Superior temporal gyrus (tissue), 1 donor: ENCODE results near the gene ZFHX3.
A peak's percentile ranks its signal among the peaks of the same experiment; 100 is the strongest.

ENCODE experiments used
- DNase-seq: peaks from one replicate; pipeline ENCODE4 v3.0.0-alpha.2; 2016; ENCODE audit errors: extremely low spot score

Gene ZFHX3

GRCh38 chr16:72852421-72852820 is 195.5 kb downstream of the ZFHX3 start:
- DNase-seq: no peak

DNA sequence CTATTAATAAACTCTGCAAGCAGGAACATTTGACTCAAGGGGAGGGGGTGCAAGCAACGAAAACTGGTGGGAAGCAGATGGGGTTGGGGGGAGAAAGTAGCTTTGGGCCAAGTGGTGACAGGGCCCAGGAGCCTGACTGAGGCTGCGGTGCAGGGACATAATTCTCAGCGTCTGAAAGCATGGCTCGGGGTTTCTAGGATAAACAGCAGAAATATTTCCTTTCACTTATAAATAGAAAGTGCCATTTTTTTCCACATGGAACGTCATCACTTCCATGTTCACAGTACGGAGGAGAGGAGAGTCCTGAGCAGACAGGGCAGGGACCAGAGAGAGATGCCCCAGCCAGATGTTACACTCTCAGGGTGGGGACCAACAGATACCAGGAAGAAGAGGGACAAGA is 197.1 kb downstream of the ZFHX3 start:
- no peak for DNase-seq

GRCh38 chr16:72850021-72850420 is 197.9 kb downstream of the ZFHX3 start:
- DNase-seq: no peak

DNA sequence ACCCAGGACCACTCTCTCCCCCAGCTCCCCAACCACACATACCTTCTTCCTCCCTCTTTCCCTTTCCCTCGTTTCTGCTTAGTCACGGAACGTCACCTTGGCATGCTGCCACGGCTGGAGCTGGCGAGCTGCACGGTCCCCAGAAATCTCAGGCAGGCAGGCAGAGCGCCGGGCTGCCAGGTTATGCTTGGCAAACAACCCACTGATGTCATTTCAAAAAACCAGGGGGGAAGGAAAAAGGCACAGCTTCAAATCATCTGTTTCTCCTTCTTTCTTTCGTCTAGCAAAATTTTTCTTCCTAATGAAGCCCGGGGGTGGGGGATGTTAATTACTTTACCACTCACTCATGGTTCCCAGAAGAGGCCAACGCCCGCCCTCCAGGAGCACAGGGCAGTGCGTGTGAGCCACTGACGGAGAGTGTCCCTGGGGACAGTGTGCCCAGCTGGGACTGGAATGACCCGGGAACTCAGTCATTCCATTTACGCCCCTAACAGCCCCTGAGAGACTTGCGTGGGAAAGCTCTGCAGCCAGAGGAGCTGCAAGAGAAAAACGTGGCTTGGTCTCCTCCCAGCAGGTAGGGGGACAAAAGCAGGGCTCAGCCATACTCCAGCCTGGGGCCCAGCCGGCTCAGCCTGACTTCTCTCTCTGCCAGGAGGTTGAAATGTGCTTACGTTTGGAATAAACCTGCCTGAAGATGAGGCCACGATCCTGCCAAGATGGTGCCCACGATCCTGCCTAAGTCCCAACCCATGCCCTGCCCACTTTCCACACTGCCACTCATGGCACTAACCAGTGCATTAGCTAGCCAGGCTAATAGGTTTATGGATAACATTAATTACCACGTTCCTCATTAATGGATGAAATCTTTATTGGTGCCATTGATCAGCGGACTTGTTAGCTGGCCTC is 198.9 kb downstream of the ZFHX3 start:
- DNase-seq: peak; percentile 60

DNA sequence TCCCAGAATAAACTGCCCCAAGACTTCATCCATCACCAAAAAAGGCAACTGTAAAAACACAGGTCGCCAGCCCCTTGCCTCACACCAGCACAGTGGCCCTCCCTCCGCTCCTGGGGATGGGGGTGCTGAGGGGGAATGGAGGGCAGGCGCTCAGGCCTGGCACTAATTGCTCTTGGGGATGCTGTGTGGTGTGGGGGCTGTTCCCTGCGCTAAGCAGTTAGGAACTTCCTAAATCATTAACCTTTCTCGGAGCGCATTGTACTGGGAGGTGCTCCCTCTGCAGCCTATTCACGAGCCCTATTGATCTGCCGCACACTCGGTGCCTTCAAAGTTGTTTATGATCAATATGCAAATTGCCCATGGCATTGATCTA is 199.9 kb downstream of the ZFHX3 start:
- no peak for DNase-seq

- peak; percentile 38 for DNase-seq
Observed at GRCh38 chr16:72847187-72848027, 200.5 kb downstream of the ZFHX3 start.

GRCh38 chr16:72846594-72846993 is 201.3 kb downstream of the ZFHX3 start:
- DNase-seq: no peak

- no peak for DNase-seq
Observed at GRCh38 chr16:72845322-72846020, 202.5 kb downstream of the ZFHX3 start.

GRCh38 chr16:72844225-72844920 is 203.6 kb downstream of the ZFHX3 start:
- DNase-seq: no peak

GRCh38 chr16:72841506-72841905 is 206.4 kb downstream of the ZFHX3 start:
- DNase-seq: peak; percentile 40

DNA sequence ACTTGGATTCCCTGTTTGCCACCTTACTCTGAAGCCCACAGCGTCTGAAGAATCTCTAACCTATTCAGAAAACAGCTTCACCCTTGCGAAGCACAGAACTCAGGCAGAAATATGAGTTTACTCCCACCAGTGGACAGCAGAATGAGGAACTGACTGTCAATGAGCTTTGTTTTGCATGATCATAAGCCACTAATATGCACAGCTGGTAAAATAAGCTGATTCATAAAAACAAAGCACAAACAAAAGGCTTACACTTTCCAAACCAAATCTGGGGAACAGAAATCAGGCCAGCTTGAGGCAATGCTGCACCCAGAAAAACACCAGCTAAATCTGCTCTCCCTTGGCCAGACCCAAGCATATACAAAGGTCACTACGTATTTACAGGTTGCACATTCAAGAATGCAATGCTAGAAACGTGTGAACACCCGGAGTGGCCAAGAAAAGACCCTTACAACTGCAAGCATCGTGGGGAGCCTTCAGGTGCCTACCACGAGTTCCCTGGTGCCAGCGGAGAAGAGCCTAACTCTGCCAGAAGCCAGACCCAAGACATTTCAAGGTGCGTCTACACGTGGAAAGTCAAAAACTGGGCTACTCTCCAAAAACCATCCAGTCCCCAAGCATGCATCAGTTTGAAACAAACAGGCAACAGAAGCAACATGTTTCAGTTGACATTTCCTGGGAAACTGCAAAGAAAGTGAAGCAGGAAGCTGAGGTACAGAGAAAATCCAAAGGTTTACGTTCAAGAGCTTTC is 207.1 kb downstream of the ZFHX3 start:
- no peak for DNase-seq

GRCh38 chr16:72838951-72839350 is 209.0 kb downstream of the ZFHX3 start:
- DNase-seq: no peak

- DNase-seq: no peak
Observed at GRCh38 chr16:72838586-72838910, 209.4 kb downstream of the ZFHX3 start.

- DNase-seq: no peak
Observed at GRCh38 chr16:72837846-72838585, 209.9 kb downstream of the ZFHX3 start.

DNA sequence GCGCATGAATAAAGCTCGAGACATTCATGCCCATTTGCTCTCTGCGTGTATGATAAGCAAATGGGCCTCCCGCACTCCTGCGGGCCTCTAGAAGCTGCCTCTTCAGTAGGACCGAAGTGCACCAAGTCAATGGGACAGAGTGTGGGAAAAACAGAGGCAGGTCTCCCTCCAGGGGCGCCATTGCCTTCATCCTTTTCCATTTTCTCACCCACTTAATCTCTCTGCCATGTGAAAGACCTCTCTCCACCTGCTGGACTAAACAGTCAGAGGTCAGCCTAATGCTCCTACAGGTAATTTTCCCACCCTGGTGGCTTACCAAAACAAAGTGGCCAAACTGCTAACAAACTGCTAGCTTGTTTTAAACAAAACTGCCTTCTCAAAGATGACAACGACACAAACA is 210.9 kb downstream of the ZFHX3 start:
- no peak for DNase-seq

DNA sequence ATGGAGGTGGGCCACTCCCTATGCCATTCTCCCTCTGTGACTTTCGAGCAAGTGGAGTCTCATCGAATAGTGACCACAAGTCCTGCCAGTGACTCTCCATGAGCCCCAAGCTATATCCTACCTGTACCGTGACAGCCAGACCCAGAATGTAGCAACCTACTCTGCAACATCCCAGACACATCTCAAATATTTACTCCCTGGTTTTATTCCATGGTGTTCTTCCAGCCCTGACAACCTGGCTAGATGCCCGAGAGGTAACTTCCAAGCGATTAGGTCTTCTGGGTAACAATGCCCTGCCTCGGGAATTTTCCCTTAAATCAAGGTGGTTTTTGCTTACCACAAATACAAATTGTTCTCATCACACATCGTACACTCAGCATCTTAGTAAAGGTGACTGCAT is 211.7 kb downstream of the ZFHX3 start:
- DNase-seq: no peak

GRCh38 chr16:72835086-72835485 is 212.8 kb downstream of the ZFHX3 start:
- DNase-seq: no peak

GRCh38 chr16:72834499-72834898 is 213.4 kb downstream of the ZFHX3 start:
- DNase-seq: no peak

- no peak for DNase-seq
Observed at GRCh38 chr16:72833969-72834368, 214.0 kb downstream of the ZFHX3 start.

GRCh38 chr16:72833482-72833881 is 214.4 kb downstream of the ZFHX3 start:
- no peak for DNase-seq
